ENCODE measurements around the gene MYH10.
A peak's percentile ranks its signal among the peaks of the same experiment; 100 is the strongest.

MYH10 gene

GRCh38 chr17:8649157-8650118, 18.9 kb upstream of the MYH10 start:
- DNase-seq (ENCODE audit: low read depth in 1 of 2, low spot score in 1 of 2): no peak

GRCh38 chr17:8647956-8648355, 17.4 kb upstream of the MYH10 start:
- no peak for DNase-seq (ENCODE audit: low read depth in 1 of 2, low spot score in 1 of 2)

- DNase-seq (ENCODE audit: low read depth in 1 of 2, low spot score in 1 of 2): no peak
Measured at GRCh38 chr17:8647202-8647601, 16.7 kb upstream of the MYH10 start.

GRCh38 chr17:8644507-8644902, 14.0 kb upstream of the MYH10 start:
- no peak for DNase-seq (ENCODE audit: low read depth in 1 of 2, low spot score in 1 of 2)

- no peak for DNase-seq (ENCODE audit: low read depth in 1 of 2, low spot score in 1 of 2)
Measured at GRCh38 chr17:8643855-8644506, 13.5 kb upstream of the MYH10 start.

GRCh38 chr17:8639709-8640108, 9.2 kb upstream of the MYH10 start:
- no peak for DNase-seq (ENCODE audit: low read depth in 1 of 2, low spot score in 1 of 2)

- no peak for DNase-seq (ENCODE audit: low read depth in 1 of 2, low spot score in 1 of 2)
Measured at GRCh38 chr17:8632061-8632460, 1.5 kb upstream of the MYH10 start.

- DNase-seq (ENCODE audit: low read depth in 1 of 2, low spot score in 1 of 2): no peak
Measured at GRCh38 chr17:8631554-8631877, 991 bp upstream of the MYH10 start.

- DNase-seq (ENCODE audit: low read depth in 1 of 2, low spot score in 1 of 2): peak; percentile 67 to 87
Measured at GRCh38 chr17:8630802-8631553, 453 bp upstream of the MYH10 start.

GRCh38 chr17:8629371-8630226, 926 bp downstream of the MYH10 start:
- no peak for DNase-seq (ENCODE audit: low read depth in 1 of 2, low spot score in 1 of 2)

GRCh38 chr17:8628609-8629169, 1.8 kb downstream of the MYH10 start:
- no peak for DNase-seq (ENCODE audit: low read depth in 1 of 2, low spot score in 1 of 2)

GRCh38 chr17:8628172-8628571, 2.4 kb downstream of the MYH10 start:
- DNase-seq (ENCODE audit: low read depth in 1 of 2, low spot score in 1 of 2): no peak

GRCh38 chr17:8623591-8623990, 6.9 kb downstream of the MYH10 start:
- no peak for DNase-seq (ENCODE audit: low read depth in 1 of 2, low spot score in 1 of 2)

- no peak for DNase-seq (ENCODE audit: low read depth in 1 of 2, low spot score in 1 of 2)
Measured at GRCh38 chr17:8622191-8622590, 8.3 kb downstream of the MYH10 start.

- no peak for DNase-seq (ENCODE audit: low read depth in 1 of 2, low spot score in 1 of 2)
Measured at GRCh38 chr17:8621585-8621984, 8.9 kb downstream of the MYH10 start.

- DNase-seq (ENCODE audit: low read depth in 1 of 2, low spot score in 1 of 2): no peak
Measured at GRCh38 chr17:8619294-8619693, 11.2 kb downstream of the MYH10 start.

- no peak for DNase-seq (ENCODE audit: low read depth in 1 of 2, low spot score in 1 of 2)
Measured at GRCh38 chr17:8618825-8619224, 11.7 kb downstream of the MYH10 start.

- no peak for DNase-seq (ENCODE audit: low read depth in 1 of 2, low spot score in 1 of 2)
Measured at GRCh38 chr17:8614988-8615387, 15.5 kb downstream of the MYH10 start.

- no peak for DNase-seq (ENCODE audit: low read depth in 1 of 2, low spot score in 1 of 2)
Measured at GRCh38 chr17:8611619-8612298, 18.8 kb downstream of the MYH10 start.

GRCh38 chr17:8611137-8611536, 19.4 kb downstream of the MYH10 start:
- DNase-seq (ENCODE audit: low read depth in 1 of 2, low spot score in 1 of 2): no peak
